Caco-2 (cell line): ENCODE measurements around the gene OTOA. TPM values are rescaled to one million over a fixed set of nuclear protein-coding genes. Genes with fewer than 3 reads are reported as not detected.

Experiments
- Bru-seq: library from RNA; stranded (reverse); fragments of 400-500 nt; gene quantifications from one replicate; lab custom pipeline; 2021; lab: Mats Ljungman, UMichigan
- BruChase-seq, 2 experiments: library from RNA; stranded (reverse); fragments of 400-500 nt; gene quantifications; one replicate each; lab custom pipeline; 2021; lab: Mats Ljungman, UMichigan
- BruUV-seq: library from RNA; stranded (reverse); fragments of 400-500 nt; replicated peaks from 2 replicates; lab custom pipeline; 2021; lab: Mats Ljungman, UMichigan
- CTCF ChIA-PET: fragments of 300-600 bp; sonication (Branson Sonifier 250); formaldehyde crosslinking; loops from one replicate; lab custom pipeline; 2022; ENCODE audit warnings: antibody characterized with exemption; lab: Charles Lee
- POLR2A ChIA-PET: fragments of 300-600 bp; sonication (Branson Sonifier 250); formaldehyde crosslinking; loops from one replicate; lab custom pipeline; 2022; ENCODE audit warnings: antibody characterized with exemption; lab: Charles Lee
- DNase-seq, 2 experiments: peaks; one replicate each; pipeline versions ENCODE4 v3.0.0 to v3.0.0-alpha.2; 2020 to 2022
- H3K27me3 ChIP-seq: replicated peaks from 2 replicates; pipeline ENCODE4 v1.6.0; 2011; ENCODE audit warnings: low read length; ENCODE audit not compliant: control insufficient read depth, insufficient read depth
- H3K36me3 ChIP-seq: 2 replicates; pipeline ENCODE4 v1.5.1; 2011; ENCODE audit warnings: low read length; ENCODE audit not compliant: control insufficient read depth, insufficient read depth
- H3K4me1 ChIP-seq: fragments of 250-450 bp; sonication (Bioruptor Pico); 2 replicates; pipeline ENCODE4 v1.5.1; 2020; ENCODE audit warnings: mild to moderate bottlenecking
- H3K4me3 ChIP-seq: 2 replicates; pipeline ENCODE4 v1.5.1; 2011; ENCODE audit warnings: low read depth, mild to moderate bottlenecking, control low read depth, low read length
- H3K9me3 ChIP-seq: fragments of 250-450 bp; sonication (Bioruptor Pico); 2 replicates; pipeline ENCODE4 v1.5.1; 2020; ENCODE audit warnings: mild to moderate bottlenecking, moderate library complexity
- H3K27ac Mint-ChIP-seq: one replicate; pipeline ENCODE4 v1.8.0; 2022; ENCODE audit warnings: mixed read lengths; ENCODE audit not compliant: unreplicated experiment
- H3K27me3 Mint-ChIP-seq: one replicate; pipeline ENCODE4 v1.8.0; 2022; ENCODE audit warnings: mixed read lengths; ENCODE audit not compliant: insufficient read depth, unreplicated experiment
- H3K36me3 Mint-ChIP-seq: one replicate; pipeline ENCODE4 v1.8.0; 2022; ENCODE audit warnings: mild to moderate bottlenecking, mixed read lengths; ENCODE audit not compliant: insufficient read depth, unreplicated experiment
- H3K4me1 Mint-ChIP-seq: one replicate; pipeline ENCODE4 v1.8.0; 2022; ENCODE audit warnings: low read depth, mixed read lengths; ENCODE audit not compliant: unreplicated experiment
- H3K4me3 Mint-ChIP-seq: one replicate; pipeline ENCODE4 v1.8.0; 2022; ENCODE audit warnings: mild to moderate bottlenecking, moderate library complexity, mixed read lengths; ENCODE audit not compliant: unreplicated experiment
- H3K9me3 Mint-ChIP-seq: one replicate; pipeline ENCODE4 v1.8.0; 2022; ENCODE audit warnings: mixed read lengths; ENCODE audit not compliant: unreplicated experiment
- CTCF ChIP-seq, 2 experiments: fragments of 200-600 bp in 1 of 2; IDR thresholded peaks; 1 replicate in 1 of 2; 2 replicates in 1 of 2; pipeline versions ENCODE4 v1.5.1 to v1.8.0; 2011 to 2022; ENCODE audit warnings: antibody characterized with exemption in 1 of 2, control low read depth in 1 of 2, inconsistent platforms in 1 of 2, low read depth in 1 of 2, low read length in 1 of 2, mild to moderate bottlenecking in 1 of 2, moderate library complexity in 1 of 2; ENCODE audit not compliant: insufficient read depth in 1 of 2, severe bottlenecking in 1 of 2, unreplicated experiment in 1 of 2
- intact Hi-C: fragments of 100-400 bp; cut with micrococcal nuclease; formaldehyde crosslinking; loops from one replicate; pipeline ENCODE4 v1.10.0; 2022; ENCODE audit not compliant: unreplicated experiment
- long read RNA-seq: library from polyadenylated mRNA; stranded (forward); transcript quantifications from one replicate; pipeline ENCODE4 v2.0.0, GENCODE V29; 2022
- total RNA-seq: library from RNA; stranded (reverse); gene quantifications from 2 replicates; pipeline ENCODE4 v1.2.3, GENCODE V29; 2022

OTOA gene
- total RNA-seq (not detected in 2 replicates), Bru-seq, nascent RNA (percentile 12 among the genes with signal in this experiment), BruChase-seq, experiment 1, labeled RNA remaining after a 2-hour chase (percentile 11 among the genes with signal in this experiment), BruChase-seq, experiment 2, labeled RNA remaining after a 6-hour chase (percentile 11 among the genes with signal in this experiment)
- long read RNA-seq = 0 reads

DNA sequence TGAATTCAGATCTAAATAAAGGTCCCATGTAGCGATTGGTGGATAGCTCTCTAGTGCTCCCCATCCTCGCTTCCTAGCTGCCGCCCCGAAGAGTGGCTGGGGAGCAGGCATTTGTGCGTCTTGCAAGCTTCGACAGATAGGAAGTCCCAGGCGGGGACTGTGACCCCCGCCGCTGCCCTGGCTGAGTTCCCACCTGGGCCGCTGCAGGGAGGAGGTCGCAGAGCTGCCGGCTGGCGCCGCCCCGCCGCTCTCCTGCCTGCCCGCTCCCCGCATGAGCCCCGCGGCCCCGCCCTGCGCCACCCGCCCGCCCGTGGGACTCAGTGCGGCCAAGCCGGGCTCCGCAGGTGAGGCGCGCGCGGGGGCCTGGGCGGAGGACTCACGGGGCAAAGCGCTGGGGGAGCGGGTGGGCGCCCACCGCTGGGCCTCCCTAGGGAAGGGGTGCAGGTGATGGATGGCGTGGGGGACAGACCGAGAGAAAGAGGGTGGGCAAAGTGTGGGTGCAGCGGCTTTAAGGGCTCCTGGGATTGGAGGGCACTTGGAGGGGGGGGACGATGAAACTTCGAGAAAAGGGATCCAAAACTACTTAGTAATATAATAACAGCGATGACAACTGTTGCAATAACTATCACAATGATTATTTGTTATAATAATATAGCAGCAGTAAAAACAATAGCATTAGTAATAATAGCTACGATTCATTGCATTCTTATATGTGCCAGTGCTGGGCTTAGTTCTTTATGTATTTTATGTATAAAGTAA, at the start of gene OTOA:
Gene OTOA (plus strand): TSS at position 80 of the 759 bp plus-strand sequence. CDS start 14,547 bp downstream, outside the sequence.
- H3K9me3 ChIP-seq = no peaks in the 10 kb centered on the region
- H3K36me3 ChIP-seq = no peaks in the 10 kb centered on the region
- no peak for DNase-seq
- intact Hi-C loops = no loop called here
- Mint-ChIP-seq H3K36me3 (no peaks in the 10 kb centered on the region), H3K27ac (no peak within 1 kb of the TSS), H3K9me3 (no peaks in the 10 kb centered on the region), H3K4me3 (no peak within 1 kb of the TSS), H3K4me1 (no peaks in the 10 kb centered on the region), H3K27me3 (no peaks in the 10 kb centered on the region)
- no peaks in the 10 kb centered on the region for H3K27me3 ChIP-seq
- ChIA-PET CTCF (no interaction called here), POLR2A (no interaction called here)
- no TSS peak for BruUV-seq
- no peak within 1 kb of the TSS for H3K4me3 ChIP-seq
- no peaks in the 10 kb centered on the region for H3K4me1 ChIP-seq
- TF ChIP-seq CTCF (IDR thresholded peaks at IDR 0.05; ENCODE audit: insufficient read depth in 1 of 2, low read depth in 1 of 2, low read length in 1 of 2, severe bottlenecking in 1 of 2, unreplicated experiment in 1 of 2) = no peak

- ChIA-PET POLR2A (no interaction called here), CTCF (no interaction called here)
- BruUV-seq = no TSS peak
- intact Hi-C loops = no loop called here
- no peak overlapping the region for H3K4me3 Mint-ChIP-seq
- Histone ChIP-seq H3K4me3 (no peak overlapping the region), H3K4me1 (no peaks in the 10 kb centered on the region; the same call in 1 of the 2 replicates), H3K36me3 (no peaks in the 10 kb centered on the region), H3K27me3 (no peaks in the 10 kb centered on the region), H3K9me3 (no peaks in the 10 kb centered on the region)
- H3K4me1 Mint-ChIP-seq = peaks cover 4% of the 10 kb centered on the region
- H3K9me3 Mint-ChIP-seq = no peaks in the 10 kb centered on the region
- no peaks in the 10 kb centered on the region for H3K27me3 Mint-ChIP-seq
- TF ChIP-seq CTCF (IDR thresholded peaks at IDR 0.05; ENCODE audit: insufficient read depth in 1 of 2, low read depth in 1 of 2, low read length in 1 of 2, severe bottlenecking in 1 of 2, unreplicated experiment in 1 of 2) = no peak
- H3K27ac Mint-ChIP-seq = no peak overlapping the region
- DNase-seq = no peak
- H3K36me3 Mint-ChIP-seq = peaks cover 13% of the 10 kb centered on the region
Measured at GRCh38 chr16:21614896-21615295, 48.9 kb upstream of the OTOA start.

DNA sequence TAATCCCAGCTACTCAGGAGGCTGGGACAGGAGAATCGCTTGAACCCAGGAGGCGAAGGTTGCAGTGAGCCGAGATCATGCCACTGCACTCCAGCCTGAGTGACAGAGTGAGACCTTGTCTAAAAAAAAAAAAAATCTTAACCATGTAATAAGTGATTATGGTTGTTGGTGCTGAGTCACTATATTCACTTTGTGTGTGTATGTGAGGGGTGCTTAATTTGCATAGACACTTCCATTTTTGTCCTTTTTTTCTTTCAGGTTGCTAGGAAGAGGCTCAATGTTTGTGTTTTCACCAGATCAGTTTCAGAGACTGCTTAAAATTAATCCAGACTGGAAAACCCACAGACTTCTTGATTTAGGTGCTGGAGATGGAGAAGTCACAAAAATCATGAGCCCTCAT, 46.2 kb upstream of the OTOA start:
- intact Hi-C loops = no loop called here
- Mint-ChIP-seq H3K27me3 (no peaks in the 10 kb centered on the region), H3K9me3 (no peaks in the 10 kb centered on the region), H3K4me1 (peaks cover 7% of the 10 kb centered on the region), H3K27ac (no peak overlapping the region), H3K36me3 (peaks cover 15% of the 10 kb centered on the region), H3K4me3 (no peak overlapping the region)
- ChIA-PET CTCF (no interaction called here), POLR2A (no interaction called here)
- TF ChIP-seq CTCF (IDR thresholded peaks at IDR 0.05; ENCODE audit: insufficient read depth in 1 of 2, low read depth in 1 of 2, low read length in 1 of 2, severe bottlenecking in 1 of 2, unreplicated experiment in 1 of 2) = no peak
- DNase-seq = no peak
- H3K4me3 ChIP-seq = no peak overlapping the region
- no TSS peak for BruUV-seq
- H3K4me1 ChIP-seq = no peaks in the 10 kb centered on the region
- no peaks in the 10 kb centered on the region for H3K27me3 ChIP-seq
- no peaks in the 10 kb centered on the region for H3K9me3 ChIP-seq
- no peaks in the 10 kb centered on the region for H3K36me3 ChIP-seq
